DMS79 treated with DMSO at 0.1 percent for 48 hours (cell line): ENCODE data around the gene BMS1.
"Not testable (repeated sequence)": the region's sequence is repeated elsewhere in the genome, so short reads cannot be mapped to it uniquely, and the experiment has no call there.

Experiments used
- DNase-seq: peaks from one replicate; lab custom pipeline; 2025; lab: John Stamatoyannopoulos, UW

The BMS1 gene

GRCh38 chr10:42782446-42783180 is at the start of gene BMS1:
Gene BMS1 (plus strand): TSS chr10:42782795. CDS start chr10:42784395, 1,600 bp downstream.
- peak; percentile 66 for DNase-seq

- DNase-seq, result no peak
These were observed 48.1 kb upstream of the BMS1 start for GRCh38 chr10:42734536-42734935.

GRCh38 chr10:42738679-42739078 is 43.9 kb upstream of the BMS1 start:
- no peak for DNase-seq

- not testable (repeated sequence) for DNase-seq
These were observed 41.1 kb upstream of the BMS1 start for GRCh38 chr10:42741536-42741935.

- DNase-seq, result no peak
These were observed 38.9 kb upstream of the BMS1 start for GRCh38 chr10:42743697-42744096.

GRCh38 chr10:42744134-42744701 is 38.4 kb upstream of the BMS1 start:
- no peak for DNase-seq

- peak; percentile 12 for DNase-seq
These were observed 29.5 kb upstream of the BMS1 start for GRCh38 chr10:42753126-42753506.

- no peak for DNase-seq
These were observed 29.0 kb upstream of the BMS1 start for GRCh38 chr10:42753507-42754154.

GRCh38 chr10:42754155-42755027 is 28.2 kb upstream of the BMS1 start:
- no peak for DNase-seq

GRCh38 chr10:42755028-42755451 is 27.6 kb upstream of the BMS1 start:
- DNase-seq, result no peak

GRCh38 chr10:42755556-42756093 is 27.0 kb upstream of the BMS1 start:
- no peak for DNase-seq

GRCh38 chr10:42767906-42768305 is 14.7 kb upstream of the BMS1 start:
- no peak for DNase-seq

GRCh38 chr10:42768581-42769152 is 13.9 kb upstream of the BMS1 start:
- DNase-seq, result no peak

- no peak for DNase-seq
These were observed 13.4 kb upstream of the BMS1 start for GRCh38 chr10:42769173-42769572.

- DNase-seq, result no peak
These were observed 12.9 kb upstream of the BMS1 start for GRCh38 chr10:42769673-42770072.

- no peak for DNase-seq
These were observed 5.9 kb upstream of the BMS1 start for GRCh38 chr10:42776681-42777080.

GRCh38 chr10:42780456-42780855 is 2.1 kb upstream of the BMS1 start:
- no peak for DNase-seq

GRCh38 chr10:42781893-42782445 is 626 bp upstream of the BMS1 start:
- DNase-seq, result no peak

- no peak for DNase-seq
These were observed 570 bp downstream of the BMS1 start for GRCh38 chr10:42783181-42783549.

- no peak for DNase-seq
These were observed 3.2 kb downstream of the BMS1 start for GRCh38 chr10:42785759-42786158.

- DNase-seq, result no peak
These were observed 8.2 kb downstream of the BMS1 start for GRCh38 chr10:42790835-42791234.
